Measurements from ENCODE around the gene PKD2. TPM values are rescaled to one million over a fixed set of nuclear protein-coding genes. Genes with fewer than 3 reads are reported as not detected.

Gene PKD2
- total RNA-seq, 1 experiment from 2014 or later, result 38.4 TPM

DNA sequence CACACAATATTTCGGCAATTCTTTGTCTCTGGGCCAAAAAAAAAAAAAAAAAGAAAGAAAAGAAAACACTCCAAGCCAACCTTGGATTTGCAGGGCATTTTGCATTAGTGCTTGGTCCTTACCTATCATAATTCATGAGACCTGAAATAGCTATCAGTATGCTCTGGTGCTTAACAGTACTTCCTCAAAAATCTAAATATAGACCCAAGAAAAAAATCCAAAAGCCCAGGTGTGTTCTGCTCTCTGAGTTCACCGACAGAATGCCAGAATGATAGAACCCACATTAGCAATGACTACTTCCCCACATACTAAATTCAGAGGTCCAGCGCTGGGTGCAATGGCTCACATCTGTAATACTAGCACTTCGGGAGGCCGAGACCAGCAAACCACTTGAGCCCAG is 108.2 kb downstream of the PKD2 start:
- no peaks in the 10 kb centered on the region for H4K20me1 ChIP-seq (ENCODE audit: control insufficient read depth, insufficient read depth, insufficient read length)
- H2BK20ac ChIP-seq (ENCODE audit: low read depth, low read length, poor library complexity, severe bottlenecking), result no peak overlapping the region
- DNase-seq, result no peak
- Mint-ChIP-seq H3K4me1 (0 out of 4 replicates have a peak, but pooled peaks cover 0 to 5% of the 10 kb centered on the region in 2 experiments), H3K9me3 (peaks cover 24 to 27% of the 10 kb centered on the region in 2 experiments), H3K4me3 (no peak overlapping the region), H3K27ac (no peak overlapping the region), H3K36me3 (ENCODE audit: insufficient read depth in 1 of 3, low read depth in 3 of 3) (peaks cover 15 to 22% (median 21%) of the 10 kb centered on the region in 3 experiments), H3K27me3 (ENCODE audit: low read depth) (no peaks in the 10 kb centered on the region)
- no peak overlapping the region for H3K4ac ChIP-seq (ENCODE audit: low read depth, low read length)
- no peak overlapping the region for H4K91ac ChIP-seq (ENCODE audit: insufficient read length, low read depth, low read length)
- no peak overlapping the region for H3K18ac ChIP-seq (ENCODE audit: insufficient read length, low read depth, low read length)
- H3K23me2 ChIP-seq (ENCODE audit: insufficient read length, low read depth, low read length, poor library complexity, severe bottlenecking), result no peaks in the 10 kb centered on the region
- no peaks in the 10 kb centered on the region for H3K79me1 ChIP-seq (ENCODE audit: insufficient read depth, low read depth, low read length, poor library complexity, severe bottlenecking)
- H3K4me2 ChIP-seq (ENCODE audit: insufficient read depth, insufficient read length, low read length), result no peak overlapping the region
- no peaks in the 10 kb centered on the region for H3K79me2 ChIP-seq (ENCODE audit: insufficient read depth, low read length)
- no peaks in the 10 kb centered on the region for H3K4me1 ChIP-seq (ENCODE audit: insufficient read depth, low read length)
- H3K27me3 ChIP-seq (ENCODE audit: insufficient read depth, low read length), result no peaks in the 10 kb centered on the region
- no peak overlapping the region for H2AFZ ChIP-seq (ENCODE audit: low read length)
- no peak overlapping the region for H3K9ac ChIP-seq (ENCODE audit: extremely low read depth, insufficient read length, low read length)
- peaks cover 16% of the 10 kb centered on the region for H3K9me3 ChIP-seq (ENCODE audit: control insufficient read depth, low read depth, low read length)
- H3K14ac ChIP-seq (ENCODE audit: insufficient read depth, low read length), result no peak overlapping the region
- no peak overlapping the region for H2BK12ac ChIP-seq (ENCODE audit: insufficient read length, low read depth, low read length)
- no peak overlapping the region for H3K27ac ChIP-seq (ENCODE audit: insufficient read length, low read depth, low read length)
- no peak overlapping the region for H3K23ac ChIP-seq (ENCODE audit: insufficient read length, low read depth, low read length)
- no CpG with 5 or more reads among the region's 5 CpGs for WGBS (ENCODE audit: extremely low coverage, insufficient read length, low lambda C conversion rate)
- H2BK15ac ChIP-seq (ENCODE audit: low read depth, low read length), result no peak overlapping the region
- H3K56ac ChIP-seq (ENCODE audit: insufficient read length, low read depth, low read length), result no peak overlapping the region
- H2AK5ac ChIP-seq (ENCODE audit: insufficient read length, low read length), result no peak overlapping the region
- H2BK5ac ChIP-seq (ENCODE audit: insufficient read length, low read length), result no peak overlapping the region
- H4K5ac ChIP-seq (ENCODE audit: insufficient read length, low read depth, low read length), result no peak overlapping the region
- H2BK120ac ChIP-seq (ENCODE audit: low read depth, low read length, poor library complexity, severe bottlenecking), result no peak overlapping the region
- TF ChIP-seq, protein P1, sequence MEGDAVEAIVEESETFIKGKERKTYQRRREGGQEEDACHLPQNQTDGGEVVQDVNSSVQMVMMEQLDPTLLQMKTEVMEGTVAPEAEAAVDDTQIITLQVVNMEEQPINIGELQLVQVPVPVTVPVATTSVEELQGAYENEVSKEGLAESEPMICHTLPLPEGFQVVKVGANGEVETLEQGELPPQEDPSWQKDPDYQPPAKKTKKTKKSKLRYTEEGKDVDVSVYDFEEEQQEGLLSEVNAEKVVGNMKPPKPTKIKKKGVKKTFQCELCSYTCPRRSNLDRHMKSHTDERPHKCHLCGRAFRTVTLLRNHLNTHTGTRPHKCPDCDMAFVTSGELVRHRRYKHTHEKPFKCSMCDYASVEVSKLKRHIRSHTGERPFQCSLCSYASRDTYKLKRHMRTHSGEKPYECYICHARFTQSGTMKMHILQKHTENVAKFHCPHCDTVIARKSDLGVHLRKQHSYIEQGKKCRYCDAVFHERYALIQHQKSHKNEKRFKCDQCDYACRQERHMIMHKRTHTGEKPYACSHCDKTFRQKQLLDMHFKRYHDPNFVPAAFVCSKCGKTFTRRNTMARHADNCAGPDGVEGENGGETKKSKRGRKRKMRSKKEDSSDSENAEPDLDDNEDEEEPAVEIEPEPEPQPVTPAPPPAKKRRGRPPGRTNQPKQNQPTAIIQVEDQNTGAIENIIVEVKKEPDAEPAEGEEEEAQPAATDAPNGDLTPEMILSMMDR (conservative IDR thresholded peaks at IDR 0.05), result no peak
- no peak overlapping the region for H3T11ph ChIP-seq (ENCODE audit: low read length)
- no peak overlapping the region for H4K8ac ChIP-seq (replicated peaks; ENCODE audit: insufficient read length, low read depth, low read length)
